Natural killer cell (primary cell): ENCODE results near the gene ARID4B. TPM values are rescaled to one million over a fixed set of nuclear protein-coding genes. Genes with fewer than 3 reads are reported as not detected.

Experiments
- ATAC-seq, 3 donors: fragments of 150-1000 bp in 2 of 3; fragments of 200-7000 bp in 1 of 3; cut with Tn5 transposase; 1 replicate in 1 of 3; 2 replicates in 2 of 3; pipeline ENCODE4 v1.10.0; 2021; ENCODE audit warnings: mild to moderate bottlenecking in 2 of 3, moderate library complexity in 2 of 3
- DNase-seq, 2 donors: peaks; one replicate each; pipeline versions ENCODE4 v3.0.0 to v3.0.0-alpha.2; 2013 to 2021; ENCODE audit warnings: mixed read lengths in 1 of 2
- H3K27ac ChIP-seq: one replicate; pipeline ENCODE4 v1.5.1; 2013; ENCODE audit warnings: mild to moderate bottlenecking, low read length
- H3K27me3 ChIP-seq: one replicate; pipeline ENCODE4 v1.6.1; 2013; ENCODE audit warnings: low read length; ENCODE audit not compliant: control insufficient read depth, insufficient read depth
- H3K36me3 ChIP-seq: one replicate; pipeline ENCODE4 v1.6.1; 2013; ENCODE audit warnings: low read length; ENCODE audit not compliant: control insufficient read depth, insufficient read depth
- H3K4me1 ChIP-seq: one replicate; pipeline ENCODE4 v1.6.1; 2013; ENCODE audit warnings: low read length; ENCODE audit not compliant: control insufficient read depth, insufficient read depth
- H3K4me3 ChIP-seq: one replicate; pipeline ENCODE4 v1.5.1; 2013; ENCODE audit warnings: low read length
- H3K9me3 ChIP-seq: one replicate; pipeline ENCODE4 v1.6.1; 2013; ENCODE audit warnings: low read length; ENCODE audit not compliant: control insufficient read depth, insufficient read depth
- H3K27ac Mint-ChIP-seq, 2 donors: one replicate each; pipeline ENCODE4 v1.8.0; 2022; ENCODE audit warnings: mild to moderate bottlenecking in 2 of 2, mixed read lengths in 2 of 2, moderate library complexity in 1 of 2
- H3K27me3 Mint-ChIP-seq, 2 donors: one replicate each; pipeline ENCODE4 v1.8.0; 2022; ENCODE audit warnings: low read depth in 2 of 2, mixed read lengths in 2 of 2
- H3K36me3 Mint-ChIP-seq: one replicate; pipeline ENCODE4 v1.8.0; 2022; ENCODE audit warnings: mixed read lengths
- H3K4me1 Mint-ChIP-seq, 2 donors: one replicate each; pipeline ENCODE4 v1.8.0; 2022; ENCODE audit warnings: mixed read lengths in 2 of 2
- H3K4me3 Mint-ChIP-seq: one replicate; pipeline ENCODE4 v1.8.0; 2022; ENCODE audit warnings: mild to moderate bottlenecking, moderate library complexity, mixed read lengths
- H3K9me3 Mint-ChIP-seq, 2 donors: one replicate each; pipeline ENCODE4 v1.8.0; 2022; ENCODE audit warnings: mixed read lengths in 2 of 2
- CTCF ChIP-seq: fragments of 200-600 bp; IDR thresholded peaks from one replicate; pipeline ENCODE4 v1.8.0; 2022; ENCODE audit warnings: antibody characterized with exemption
- WGBS: methylation state at CpG from one replicate; pipeline ENCODE4 v1.1.7; 2013; ENCODE audit warnings: missing lambda C conversion rate; ENCODE audit not compliant: insufficient coverage; 5-methylcytosine and 5-hydroxymethylcytosine counted together
- intact Hi-C: fragments of 100-400 bp; cut with micrococcal nuclease; formaldehyde crosslinking; loops from one replicate; pipeline ENCODE4 v1.14.2; 2022
- total RNA-seq, 4 donors: library from RNA; stranded (reverse); fragments of 120-200 nt in 1 of 4; gene quantifications; one replicate each; pipeline versions ENCODE4 v1.2.3 to v1.2.4, GENCODE V29; 2013 to 2022

ARID4B gene
- total RNA-seq, 3 donors from 2014 or later (not counting 1 experiment from before 2014, with no cell fraction given), result 161 to 189 (median 178) TPM

- H3K27ac ChIP-seq, result no peak overlapping the region
- Mint-ChIP-seq H3K4me3 (no peak overlapping the region), H3K36me3 (no peaks in the 10 kb centered on the region), H3K4me1 (peaks cover 7 to 21% of the 10 kb centered on the region in 2 donors), H3K27ac (peak overlapping the region; percentile 32 to 67), H3K9me3 (no peaks in the 10 kb centered on the region), H3K27me3 (no peaks in the 10 kb centered on the region)
- 4% methylated on average over 2 of the region's 2 CpGs for WGBS
- H3K27me3 ChIP-seq, result no peaks in the 10 kb centered on the region
- H3K4me3 ChIP-seq, result no peak overlapping the region
- intact Hi-C loops, result no loop called here
- no peaks in the 10 kb centered on the region for H3K4me1 ChIP-seq
- no peak for TF ChIP-seq CTCF
- peak in 1 of 2 donors; percentile 67 for DNase-seq
- H3K9me3 ChIP-seq, result no peaks in the 10 kb centered on the region
- peaks cover 43% of the 10 kb centered on the region for H3K36me3 ChIP-seq
- ATAC-seq, result peak in 2 of 3 donors; percentile 43 to 49
These were observed 120.8 kb downstream of the ARID4B start for GRCh38 chr1:235207209-235207565.

GRCh38 chr1:235206533-235207208, 121.3 kb downstream of the ARID4B start:
- Mint-ChIP-seq H3K36me3 (no peaks in the 10 kb centered on the region), H3K9me3 (no peaks in the 10 kb centered on the region), H3K27me3 (no peaks in the 10 kb centered on the region), H3K4me3 (no peak overlapping the region), H3K27ac (peak overlapping the region; percentile 32 to 67), H3K4me1 (peaks cover 7 to 21% of the 10 kb centered on the region in 2 donors)
- Histone ChIP-seq H3K27ac (no peak overlapping the region), H3K36me3 (peaks cover 39% of the 10 kb centered on the region), H3K4me3 (no peak overlapping the region), H3K4me1 (no peaks in the 10 kb centered on the region), H3K27me3 (no peaks in the 10 kb centered on the region), H3K9me3 (no peaks in the 10 kb centered on the region)
- ATAC-seq (peak in 1 of 3 donors; percentile 36), DNase-seq (peak in 1 of 2 donors; percentile 39)
- intact Hi-C loops, result no loop called here
- WGBS, result 78% methylated on average over 4 of the region's 4 CpGs
- TF ChIP-seq CTCF, result no peak

- Mint-ChIP-seq H3K4me1 (peaks cover 7 to 21% of the 10 kb centered on the region in 2 donors), H3K27ac (peak overlapping the region; percentile 30 to 32)
- no peak for ATAC-seq
These were observed 122.3 kb downstream of the ARID4B start for GRCh38 chr1:235205687-235206086.

More at GRCh38 chr1:235205687-235206086, 122.3 kb downstream of the ARID4B start:
- Mint-ChIP-seq H3K27me3 (no peaks in the 10 kb centered on the region), H3K36me3 (no peaks in the 10 kb centered on the region), H3K4me3 (no peak overlapping the region), H3K9me3 (no peaks in the 10 kb centered on the region)
- Histone ChIP-seq H3K4me3 (no peak overlapping the region), H3K27ac (no peak overlapping the region), H3K4me1 (no peaks in the 10 kb centered on the region), H3K27me3 (no peaks in the 10 kb centered on the region), H3K36me3 (peaks cover 33% of the 10 kb centered on the region), H3K9me3 (no peaks in the 10 kb centered on the region)
- no peak for DNase-seq
- WGBS, result 96% methylated on average over 2 of the region's 3 CpGs
- no peak for TF ChIP-seq CTCF
- intact Hi-C loops, result no loop called here
